Stomach (tissue), 4 donors: Measurements from ENCODE around the gene ALK.

Source experiments
- EP300 ChIP-seq: sonication (generic); formaldehyde crosslinking; IDR thresholded peaks from one replicate; pipeline ENCODE4 v1.6.1; 2017; ENCODE audit warnings: antibody characterized with exemption
- POLR2A ChIP-seq, 4 donors: fragments of 450-650 bp; IDR thresholded peaks; one replicate each; pipeline ENCODE4 v1.6.1; 2016; ENCODE audit warnings: antibody characterized with exemption in 4 of 4, control low read depth in 2 of 4, mild to moderate bottlenecking in 1 of 4, moderate library complexity in 1 of 4
- POLR2AphosphoS5 ChIP-seq, 3 donors: sonication (generic); formaldehyde crosslinking; IDR thresholded peaks; one replicate each; pipeline ENCODE4 v1.6.1; 2016; ENCODE audit warnings: antibody characterized with exemption in 3 of 3
- TF ChIP-seq, protein P1 (sequence below), 7 experiments: fragments of 450-650 bp in 4 of 7; fragments of 200-600 bp in 3 of 7; sonication (generic) in 3 of 7; IDR thresholded peaks; one replicate each; pipeline ENCODE4 v1.5.1; 2016 to 2019; ENCODE audit warnings: antibody characterized with exemption in 7 of 7, control low read depth in 2 of 7, mild to moderate bottlenecking in 1 of 7

GRCh38 chr2:29644949-29645348 lies 276.4 kb downstream of the ALK start:
- TF ChIP-seq, protein P1, sequence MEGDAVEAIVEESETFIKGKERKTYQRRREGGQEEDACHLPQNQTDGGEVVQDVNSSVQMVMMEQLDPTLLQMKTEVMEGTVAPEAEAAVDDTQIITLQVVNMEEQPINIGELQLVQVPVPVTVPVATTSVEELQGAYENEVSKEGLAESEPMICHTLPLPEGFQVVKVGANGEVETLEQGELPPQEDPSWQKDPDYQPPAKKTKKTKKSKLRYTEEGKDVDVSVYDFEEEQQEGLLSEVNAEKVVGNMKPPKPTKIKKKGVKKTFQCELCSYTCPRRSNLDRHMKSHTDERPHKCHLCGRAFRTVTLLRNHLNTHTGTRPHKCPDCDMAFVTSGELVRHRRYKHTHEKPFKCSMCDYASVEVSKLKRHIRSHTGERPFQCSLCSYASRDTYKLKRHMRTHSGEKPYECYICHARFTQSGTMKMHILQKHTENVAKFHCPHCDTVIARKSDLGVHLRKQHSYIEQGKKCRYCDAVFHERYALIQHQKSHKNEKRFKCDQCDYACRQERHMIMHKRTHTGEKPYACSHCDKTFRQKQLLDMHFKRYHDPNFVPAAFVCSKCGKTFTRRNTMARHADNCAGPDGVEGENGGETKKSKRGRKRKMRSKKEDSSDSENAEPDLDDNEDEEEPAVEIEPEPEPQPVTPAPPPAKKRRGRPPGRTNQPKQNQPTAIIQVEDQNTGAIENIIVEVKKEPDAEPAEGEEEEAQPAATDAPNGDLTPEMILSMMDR (IDR thresholded peaks at IDR 0.05) = no peak
- TF ChIP-seq POLR2AphosphoS5 (IDR thresholded peaks at IDR 0.05) = no peak
- no peak for TF ChIP-seq EP300
- no peak for TF ChIP-seq POLR2A (IDR thresholded peaks at IDR 0.05)
